HFFc6 (cell line): Measurements from ENCODE around the gene POLR1E. TPM values are rescaled to one million over a fixed set of nuclear protein-coding genes. Genes with fewer than 3 reads are reported as not detected.
"Not testable (repeated sequence)": the region's sequence is repeated elsewhere in the genome, so short reads cannot be mapped to it uniquely, and the experiment has no call there.

Experiments
- DNase-seq: peaks from one replicate; pipeline ENCODE4 v3.0.0-alpha.2; 2018
- H3K27ac Mint-ChIP-seq: 2 replicates; pipeline ENCODE4 v1.8.0; 2020; ENCODE audit warnings: mild to moderate bottlenecking, mixed read lengths
- H3K27me3 Mint-ChIP-seq: 2 replicates; pipeline ENCODE4 v1.8.0; 2021; ENCODE audit warnings: mild to moderate bottlenecking, moderate library complexity, mixed read lengths; ENCODE audit not compliant: insufficient read depth
- H3K36me3 Mint-ChIP-seq: 2 replicates; pipeline ENCODE4 v1.8.0; 2021; ENCODE audit warnings: low read depth, mixed read lengths
- H3K4me1 Mint-ChIP-seq: 2 replicates; pipeline ENCODE4 v1.8.0; 2020; ENCODE audit warnings: low read depth, mixed read lengths
- H3K4me3 Mint-ChIP-seq: 2 replicates; pipeline ENCODE4 v1.8.0; 2020; ENCODE audit warnings: mild to moderate bottlenecking, moderate library complexity, mixed read lengths
- H3K9me3 Mint-ChIP-seq: 2 replicates; pipeline ENCODE4 v1.8.0; 2020; ENCODE audit warnings: mild to moderate bottlenecking, mixed read lengths
- CTCF ChIP-seq: fragments of 200-600 bp; sonication (generic); IDR thresholded peaks from 2 replicates; pipeline ENCODE4 v1.5.0; 2021; ENCODE audit warnings: antibody characterized with exemption, mild to moderate bottlenecking
- total RNA-seq, 6 experiments: library from RNA; stranded (reverse); fragmentation: NEBNext Ultra II Directional; extraction: Animal tissue kit (Norgen Biotek cat#: 25700); gene quantifications; 2 replicates in 1 of 6; 3 replicates in 5 of 6; pipeline ENCODE4 v1.2.3, GENCODE V29; 2021

The POLR1E gene
- total RNA-seq, 6 experiments from 2014 or later = 31.0 to 38.5 (median 33.7) TPM

DNA sequence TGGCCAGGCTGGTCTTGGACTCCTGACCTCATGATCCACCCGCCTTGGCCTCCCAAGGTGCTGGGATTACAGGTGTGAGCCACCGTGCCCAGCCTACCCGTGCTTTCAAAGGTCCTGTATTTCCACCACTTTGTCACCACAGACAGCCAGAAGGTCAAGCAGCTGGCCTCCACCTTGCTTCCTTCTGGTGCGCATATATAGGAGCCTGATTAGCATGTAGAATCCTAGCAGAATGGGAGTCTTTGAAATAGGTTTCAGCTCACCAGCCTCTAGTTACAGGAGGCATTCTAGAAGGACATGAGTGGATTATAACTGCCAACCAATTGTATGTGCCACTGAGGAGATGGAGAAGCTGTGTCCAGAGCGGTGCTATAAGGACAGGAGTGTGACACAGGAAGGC, 18.9 kb downstream of the POLR1E start:
- Mint-ChIP-seq H3K36me3 (peaks cover 53% of the 10 kb centered on the region), H3K4me1 (peaks cover 9% of the 10 kb centered on the region; the same call in 1 of the 2 replicates), H3K27ac (no peak overlapping the region), H3K9me3 (no peaks in the 10 kb centered on the region), H3K27me3 (peaks cover 2% of the 10 kb centered on the region), H3K4me3 (no peak overlapping the region)
- DNase-seq = no peak
- no peak for TF ChIP-seq CTCF

DNA sequence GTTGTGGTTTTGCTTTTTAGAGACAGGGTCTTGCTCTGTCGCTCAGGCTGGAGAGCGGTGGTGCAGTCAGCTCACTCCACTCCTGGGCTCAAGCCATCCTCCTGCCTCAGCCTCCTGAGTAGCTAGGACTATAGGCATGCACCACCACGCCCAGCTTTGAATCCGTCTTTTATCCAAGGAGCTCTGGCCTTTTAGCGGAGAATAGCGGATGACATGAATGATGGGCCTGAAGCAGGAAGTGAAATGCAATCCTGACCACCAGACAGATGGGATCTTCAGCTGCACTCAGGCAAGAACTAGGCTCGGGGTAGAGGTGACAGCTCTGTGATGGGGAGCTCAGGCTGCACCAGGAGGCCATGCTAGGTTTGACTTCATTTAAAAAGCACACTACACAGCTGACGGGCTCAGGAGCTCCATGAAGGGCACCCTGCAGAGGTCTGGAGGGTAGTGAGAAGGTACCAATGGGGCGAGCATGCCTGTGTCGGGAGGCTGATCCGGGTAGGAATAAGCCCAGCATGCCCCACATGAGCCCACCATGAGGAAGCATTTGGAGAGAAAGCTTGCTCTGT, 21.9 kb downstream of the POLR1E start:
- H3K27me3 Mint-ChIP-seq = no peaks in the 10 kb centered on the region; the same call in none of the 2 replicates
- peaks cover 9% of the 10 kb centered on the region; the same call in 1 of the 2 replicates for H3K4me1 Mint-ChIP-seq
- no peaks in the 10 kb centered on the region for H3K9me3 Mint-ChIP-seq
- H3K27ac Mint-ChIP-seq = no peak overlapping the region
- H3K4me3 Mint-ChIP-seq = no peak overlapping the region
- no peak for TF ChIP-seq CTCF
- H3K36me3 Mint-ChIP-seq = peaks cover 32% of the 10 kb centered on the region
- no peak for DNase-seq

- Mint-ChIP-seq H3K4me1 (peaks cover 6% of the 10 kb centered on the region; the same call in 1 of the 2 replicates), H3K27me3 (no peaks in the 10 kb centered on the region; the same call in none of the 2 replicates), H3K9me3 (no peaks in the 10 kb centered on the region), H3K36me3 (peaks cover 26% of the 10 kb centered on the region), H3K27ac (no peak overlapping the region), H3K4me3 (no peak overlapping the region)
- no peak for TF ChIP-seq CTCF
- DNase-seq = no peak
Observed at GRCh38 chr9:37508135-37508833, 22.5 kb downstream of the POLR1E start.

- Mint-ChIP-seq H3K4me1 (peaks cover under 1% of the 10 kb centered on the region; the same call in 1 of the 2 replicates), H3K9me3 (no peaks in the 10 kb centered on the region), H3K4me3 (no peak overlapping the region), H3K36me3 (peaks cover 20% of the 10 kb centered on the region), H3K27me3 (no peaks in the 10 kb centered on the region; the same call in none of the 2 replicates), H3K27ac (no peak overlapping the region)
- DNase-seq = no peak
- TF ChIP-seq CTCF = no peak; the same call in 1 of the 2 replicates
Observed at GRCh38 chr9:37508834-37509206, 23.1 kb downstream of the POLR1E start.

DNA sequence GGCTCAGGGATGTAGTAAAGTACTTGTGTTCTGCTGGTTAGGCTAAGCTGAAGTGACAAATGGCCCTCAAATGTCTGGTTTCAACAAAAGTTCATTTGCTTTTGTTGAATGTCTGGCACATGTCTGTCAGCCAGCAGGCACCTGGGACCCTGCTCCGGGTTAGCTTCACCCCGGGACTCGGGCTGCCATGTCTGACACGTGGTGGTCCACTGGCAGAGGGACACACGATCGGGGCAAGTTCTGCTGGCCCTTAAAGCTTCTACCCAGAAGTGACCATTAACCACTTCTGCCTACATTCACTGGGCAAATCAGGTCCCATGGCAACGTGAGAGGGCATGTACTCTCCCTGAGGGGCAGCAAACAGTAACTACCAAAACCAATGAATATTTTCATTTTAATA, 23.8 kb downstream of the POLR1E start:
- H3K27me3 Mint-ChIP-seq = no peaks in the 10 kb centered on the region; the same call in none of the 2 replicates
- H3K9me3 Mint-ChIP-seq = no peaks in the 10 kb centered on the region
- H3K4me1 Mint-ChIP-seq = no peaks in the 10 kb centered on the region
- H3K36me3 Mint-ChIP-seq = peaks cover 16% of the 10 kb centered on the region
- no peak for TF ChIP-seq CTCF
- no peak overlapping the region for H3K27ac Mint-ChIP-seq
- no peak overlapping the region for H3K4me3 Mint-ChIP-seq
- DNase-seq = no peak

- not testable (repeated sequence) for H3K4me3 Mint-ChIP-seq
- H3K36me3 Mint-ChIP-seq = peaks cover 16% of the 10 kb centered on the region
Observed at GRCh38 chr9:37510053-37510452, 24.3 kb downstream of the POLR1E start.

More at GRCh38 chr9:37510053-37510452, 24.3 kb downstream of the POLR1E start:
- not testable (repeated sequence) for H3K4me1 Mint-ChIP-seq, DNase-seq, H3K27me3 Mint-ChIP-seq, H3K9me3 Mint-ChIP-seq, H3K27ac Mint-ChIP-seq
